Measurements from ENCODE around the gene RAD51B. TPM values are rescaled to one million over a fixed set of nuclear protein-coding genes. Genes with fewer than 3 reads are reported as not detected.

Gene RAD51B
- total and polyA plus RNA-seq, 2 of the 13 experiments (the other 11 are each of a cell fraction or from before 2014, with no cell fraction given) = 7.0 to 9.5 TPM

GRCh38 chr14:68268197-68268596, 448.6 kb downstream of the RAD51B start:
- Histone ChIP-seq H3K9me3 (ENCODE audit: low read length) (no peaks in the 10 kb centered on the region), H3K27me3 (ENCODE audit: control insufficient read depth in 1 of 2, insufficient read depth in 2 of 2, low read length in 2 of 2) (no peaks in the 10 kb centered on the region), H3K4me2 (ENCODE audit: low read depth, low read length) (no peak overlapping the region), H3K79me2 (ENCODE audit: insufficient read depth, low read length) (no peaks in the 10 kb centered on the region), H2AFZ (ENCODE audit: low read length) (no peak overlapping the region), H3K27ac (ENCODE audit: extremely low read length, insufficient read depth, low read length) (no peak overlapping the region), H3K4me1 (ENCODE audit: insufficient read depth, low read length) (0 out of 2 replicates have a peak, but pooled peaks cover 19% of the 10 kb centered on the region), H3K36me3 (replicated peaks in 1 of 2; ENCODE audit: control insufficient read depth in 1 of 2, insufficient read depth in 2 of 2, low read length in 2 of 2) (no peaks in the 10 kb centered on the region), H4K20me1 (ENCODE audit: insufficient read depth, low read length) (no peaks in the 10 kb centered on the region), H3K4me3 (replicated peaks in 1 of 3; ENCODE audit: insufficient read depth in 1 of 3, low read depth in 2 of 3, low read length in 3 of 3) (no peak overlapping the region), H3K9ac (ENCODE audit: insufficient read depth, low read depth, low read length) (no peak overlapping the region)
- no TSS peak for BruUV-seq (replicated peaks)
- CTCF ChIA-PET (ENCODE audit: low intra/inter-chr PET ratio, low total read pairs) = no interaction called here
- no peak for ATAC-seq
- intact Hi-C loops (cut with micrococcal nuclease; ENCODE audit: unreplicated experiment) (no loop called here), in situ Hi-C loops (cut with HindIII; ENCODE audit: extremely low pct_ligation_motif_present, low pct_unique_long_range_greater_than_20kb) (no loop called here)
- TF ChIP-seq ZNF225 (CRISPR knock-in tag; IDR thresholded peaks at IDR 0.05) (no peak), ZNF260 (CRISPR knock-in tag; IDR thresholded peaks at IDR 0.05; ENCODE audit: borderline replicate concordance, low read depth) (no peak), TFAP4 (IDR thresholded peaks at IDR 0.05; ENCODE audit: borderline replicate concordance, low read depth) (no peak), PLRG1 (conservative IDR thresholded peaks at IDR 0.05) (no peak), NFIC (IDR thresholded peaks at IDR 0.05; ENCODE audit: low read length) (no peak), SETDB1 (CRISPR knock-in tag; IDR thresholded peaks at IDR 0.05; ENCODE audit: borderline replicate concordance) (no peak), ZNF367 (CRISPR knock-in tag; IDR thresholded peaks at IDR 0.05; ENCODE audit: borderline replicate concordance) (no peak), SRSF9 (IDR thresholded peaks at IDR 0.05; ENCODE audit: borderline replicate concordance, insufficient read depth, low read depth, low read length, poor library complexity, severe bottlenecking) (no peak), ZNF282 (IDR thresholded peaks at IDR 0.05; ENCODE audit: partially characterized antibody) (no peak), ZNF598 (CRISPR knock-in tag; IDR thresholded peaks at IDR 0.05; ENCODE audit: borderline replicate concordance) (no peak), MZF1 (CRISPR knock-in tag; IDR thresholded peaks at IDR 0.05; ENCODE audit: borderline replicate concordance) (no peak), TRAFD1 (CRISPR knock-in tag; IDR thresholded peaks at IDR 0.05; ENCODE audit: borderline replicate concordance) (no peak), AGO1 (IDR thresholded peaks at IDR 0.05; ENCODE audit: low read depth, low read length, poor library complexity, severe bottlenecking) (no peak), RAD21 (CRISPR knock-in tag; IDR thresholded peaks at IDR 0.05) (no peak), FIP1L1 (IDR thresholded peaks at IDR 0.05; ENCODE audit: borderline replicate concordance, insufficient read depth, low read depth, low read length) (no peak), SRF (IDR thresholded peaks at IDR 0.05; ENCODE audit: low read depth, low read length) (no peak), YY1 (IDR thresholded peaks at IDR 0.05; ENCODE audit: insufficient read depth, insufficient replicate concordance, low read depth, low read length) (no peak), NAIF1 (CRISPR knock-in tag; IDR thresholded peaks at IDR 0.05; ENCODE audit: borderline replicate concordance) (no peak), HOMEZ (CRISPR knock-in tag; IDR thresholded peaks at IDR 0.05; ENCODE audit: low read depth) (no peak)
- no peak for DNase-seq (ENCODE audit: low spot score)
- no peak for FAIRE-seq
- whole genome bisulfite sequencing (ENCODE audit: low lambda C conversion rate) = 95% methylated on average over 2 of the region's 2 CpGs
- POLR2A ChIA-PET = no interaction called here

Measured in HepG2 (cell line).